ENCODE results near the gene BTBD3.

Gene BTBD3

DNA sequence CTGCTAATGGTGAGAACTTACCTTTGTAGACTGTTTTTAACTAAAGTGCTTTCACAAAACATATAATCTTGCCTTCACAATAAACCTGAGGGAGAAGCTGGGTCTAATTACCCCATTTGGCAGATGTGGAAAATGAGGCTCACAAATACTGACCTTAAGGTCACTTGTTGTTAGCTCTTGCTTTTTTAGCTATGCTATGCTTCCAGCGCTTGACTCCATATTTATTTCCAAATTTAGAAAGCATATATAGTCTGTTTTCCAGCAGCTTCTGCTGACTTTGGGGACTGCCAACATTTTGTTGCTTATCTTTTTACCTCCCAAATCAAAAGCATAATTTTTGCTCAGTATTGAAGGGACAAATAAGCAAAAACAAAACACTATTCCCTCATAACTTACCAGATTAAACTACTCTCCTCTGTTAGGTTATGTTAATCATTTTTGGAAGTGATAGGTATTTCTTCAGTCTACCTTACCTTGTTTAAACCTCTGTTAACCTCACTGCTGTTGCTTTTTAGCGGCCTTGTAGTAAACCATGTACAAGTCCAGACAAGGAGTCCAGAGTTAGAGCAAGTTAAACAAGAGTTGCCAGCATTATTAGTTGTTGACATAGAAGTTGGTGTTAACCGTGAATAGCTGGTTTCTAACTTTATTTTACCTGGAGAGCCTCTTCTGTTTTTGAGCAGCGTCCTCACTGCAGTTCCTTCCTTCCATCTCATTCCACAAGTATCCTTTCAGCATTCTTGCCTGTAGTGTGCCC is 4.9 kb upstream of the BTBD3 start:
- DNase-seq (ENCODE audit: low read depth): no peak

DNA sequence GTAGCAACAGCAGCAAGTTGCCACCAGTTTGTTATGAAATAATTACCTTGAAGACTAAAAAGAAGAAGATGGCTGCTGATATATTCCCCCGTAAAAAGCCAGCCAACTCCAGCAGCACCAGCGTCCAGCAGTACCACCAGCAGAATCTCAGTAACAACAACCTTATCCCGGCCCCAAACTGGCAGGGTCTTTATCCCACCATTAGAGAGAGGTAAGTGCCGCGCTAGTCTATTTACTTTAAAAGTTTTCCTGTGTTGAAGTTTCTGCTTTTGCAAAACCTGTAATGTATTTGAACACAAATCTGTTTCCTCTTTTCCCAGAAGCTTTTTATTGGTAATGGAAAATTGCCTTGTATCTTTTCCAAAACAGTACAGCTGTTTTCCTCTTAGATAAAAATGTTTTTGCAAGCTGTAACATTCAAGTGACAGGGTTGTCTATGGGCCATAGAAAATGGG is 725 bp downstream of the BTBD3 start:
- no peak for DNase-seq (ENCODE audit: low read depth)

DNA sequence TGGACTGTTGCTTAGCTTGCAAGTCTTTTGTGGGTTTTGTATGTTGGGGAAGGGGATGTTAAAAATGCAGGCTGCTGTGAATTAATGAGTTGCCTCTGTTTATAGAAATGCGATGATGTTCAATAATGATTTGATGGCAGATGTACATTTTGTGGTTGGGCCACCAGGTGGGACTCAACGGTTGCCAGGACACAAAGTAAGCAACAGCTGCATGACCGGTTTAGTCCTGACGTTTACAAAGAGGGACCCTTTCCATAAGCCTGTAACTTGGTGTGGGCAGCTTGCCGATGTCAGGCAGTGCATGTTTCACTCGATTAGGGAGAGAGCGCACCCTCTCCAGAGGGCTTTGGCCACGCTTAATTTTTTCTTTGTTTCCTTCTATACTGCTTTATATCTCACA is 1.3 kb downstream of the BTBD3 start:
- no peak for DNase-seq (ENCODE audit: low read depth)

- no peak for DNase-seq (ENCODE audit: low read depth)
Measured at GRCh38 chr20:11919581-11919980, 1.9 kb downstream of the BTBD3 start.

GRCh38 chr20:11920083-11920482 is 2.4 kb downstream of the BTBD3 start:
- DNase-seq (ENCODE audit: low read depth): no peak

- no peak for DNase-seq (ENCODE audit: low read depth)
Measured at GRCh38 chr20:11921321-11921720, 3.6 kb downstream of the BTBD3 start.

DNA sequence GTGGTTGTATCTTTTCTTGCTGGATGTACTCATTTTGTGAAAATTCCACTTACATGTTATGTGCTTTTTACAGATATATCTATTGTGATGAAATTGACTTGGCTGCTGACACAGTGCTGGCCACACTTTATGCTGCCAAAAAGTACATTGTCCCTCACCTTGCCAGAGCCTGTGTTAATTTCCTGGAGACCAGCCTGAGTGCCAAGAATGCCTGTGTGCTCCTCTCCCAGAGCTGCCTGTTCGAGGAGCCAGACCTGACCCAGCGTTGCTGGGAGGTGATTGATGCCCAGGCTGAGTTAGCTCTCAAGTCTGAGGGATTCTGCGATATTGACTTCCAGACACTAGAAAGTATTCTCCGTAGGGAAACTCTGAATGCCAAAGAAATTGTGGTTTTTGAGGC is 4.9 kb downstream of the BTBD3 start:
- no peak for DNase-seq (ENCODE audit: low read depth)

DNA sequence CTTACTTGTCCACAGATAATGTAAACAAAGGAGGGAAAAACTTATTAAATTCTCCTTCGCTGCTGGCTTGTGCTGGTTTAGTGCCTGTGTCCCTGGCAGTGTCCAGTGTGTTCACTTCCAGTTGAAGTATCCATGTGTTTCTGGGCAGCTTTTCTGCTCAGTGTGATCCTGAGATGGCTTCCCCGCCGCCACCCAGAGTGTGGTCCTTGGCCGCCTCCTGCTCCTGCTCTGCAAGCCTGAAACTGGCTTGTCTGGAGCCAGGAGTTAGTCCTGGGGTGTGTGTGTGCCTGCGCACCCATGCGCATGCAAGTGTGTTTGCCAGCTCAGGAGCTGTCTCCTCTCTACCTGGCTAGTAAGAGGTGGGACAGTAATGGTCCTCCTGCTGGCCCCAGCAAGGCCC is 7.2 kb downstream of the BTBD3 start:
- no peak for DNase-seq (ENCODE audit: low read depth)

GRCh38 chr20:11926292-11926998 is 8.8 kb downstream of the BTBD3 start:
- DNase-seq (ENCODE audit: low read depth): no peak

- DNase-seq (ENCODE audit: low read depth): no peak
Measured at GRCh38 chr20:11929947-11930346, 12.3 kb downstream of the BTBD3 start.

DNA sequence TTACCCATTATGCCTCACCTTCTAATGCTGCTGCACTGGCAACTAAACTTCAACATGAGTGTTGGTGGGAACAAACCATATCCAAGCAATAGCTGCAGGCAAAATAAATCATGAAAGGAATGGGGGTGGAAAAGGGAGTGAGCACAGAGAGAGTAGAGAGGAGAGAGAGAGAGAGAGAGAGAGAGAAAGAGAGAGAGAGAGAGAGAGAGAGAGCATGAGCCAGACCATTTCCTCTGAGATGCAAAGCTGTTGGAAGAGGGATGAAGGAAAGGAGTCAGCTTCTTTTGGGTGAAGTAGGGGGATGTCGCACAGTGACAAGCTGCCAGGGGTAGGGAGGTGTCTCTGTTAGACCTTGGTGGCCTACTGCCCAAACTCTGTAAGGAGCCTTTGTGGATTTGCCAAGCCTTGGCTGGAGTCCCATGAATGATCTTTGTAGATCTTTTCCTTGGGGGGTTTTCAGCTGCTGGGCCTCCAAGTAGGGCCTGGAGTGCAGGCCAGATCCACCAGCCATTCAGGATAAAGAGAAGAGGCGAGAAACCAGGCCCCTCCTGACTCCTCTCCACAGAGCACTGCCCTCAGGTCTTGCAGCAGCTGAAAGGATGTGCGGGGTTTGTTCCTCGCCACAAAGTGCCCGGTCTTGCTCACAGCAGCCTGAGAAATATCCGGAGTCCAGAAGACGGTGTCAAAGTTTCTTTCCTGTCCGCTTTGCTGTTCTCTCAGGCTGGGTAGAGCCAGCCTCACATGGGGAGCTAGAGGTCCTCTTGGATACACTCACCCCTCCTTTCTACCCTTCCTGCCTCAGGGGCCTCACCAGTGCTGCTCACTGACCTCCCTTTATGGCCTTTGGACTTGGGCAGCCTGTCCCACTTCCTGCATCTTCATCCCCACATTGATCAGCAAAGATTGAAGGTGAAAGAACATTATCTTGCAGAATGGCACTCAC is 17.8 kb downstream of the BTBD3 start:
- DNase-seq (ENCODE audit: low read depth): no peak

GRCh38 chr20:11936157-11936556 is 18.5 kb downstream of the BTBD3 start:
- DNase-seq (ENCODE audit: low read depth): no peak

DNA sequence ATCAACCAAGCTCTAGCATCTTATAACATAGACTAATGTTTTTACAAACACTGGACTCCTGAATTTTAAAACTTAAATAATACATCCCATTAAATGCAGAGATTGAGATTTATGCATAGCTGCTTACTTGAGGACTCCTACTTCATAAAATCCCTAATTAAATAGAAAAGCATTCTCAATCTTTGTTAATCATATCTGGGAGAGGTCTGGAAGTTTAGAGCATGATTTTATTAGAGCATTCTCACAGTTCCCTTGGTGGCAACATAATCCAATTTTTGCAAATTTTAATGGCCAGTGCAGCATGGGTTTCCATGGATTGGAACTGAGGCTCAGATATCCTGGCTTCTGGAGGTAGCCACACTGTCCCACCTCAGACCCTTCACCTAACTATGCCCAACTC is 19.5 kb downstream of the BTBD3 start:
- DNase-seq (ENCODE audit: low read depth): no peak

DNA sequence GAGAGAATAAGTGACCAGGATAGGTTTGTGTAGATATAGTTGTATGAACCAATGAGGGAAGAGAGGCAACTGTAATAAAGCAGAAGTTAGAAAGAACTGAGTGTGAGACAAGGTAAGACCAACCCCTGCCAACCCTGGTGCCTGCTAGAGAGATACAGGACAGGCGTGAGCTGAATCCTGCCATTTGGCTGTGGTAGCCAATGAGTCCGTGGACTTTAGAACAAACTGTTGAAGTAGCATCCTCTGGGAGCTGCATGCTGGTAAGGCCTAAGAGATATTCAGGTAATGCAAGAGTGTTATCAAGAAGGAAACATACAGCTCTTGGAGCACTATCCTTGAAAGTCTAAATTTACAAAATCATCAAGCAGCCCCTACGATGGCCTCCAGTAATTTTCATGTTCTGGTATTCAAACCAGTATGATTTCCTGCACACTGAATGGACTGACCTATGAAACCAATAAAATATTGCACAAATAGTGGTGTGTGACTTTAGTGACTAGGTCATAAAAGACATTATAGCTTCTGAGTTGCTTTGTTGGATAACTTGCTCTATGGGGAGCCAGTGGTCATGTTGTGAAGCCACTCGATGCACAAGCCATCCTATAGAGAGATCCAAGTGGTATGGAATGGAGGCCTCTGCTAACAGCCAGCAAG is 24.0 kb downstream of the BTBD3 start:
- DNase-seq (ENCODE audit: low read depth): no peak

GRCh38 chr20:11943778-11944177 is 26.1 kb downstream of the BTBD3 start:
- DNase-seq (ENCODE audit: low read depth): no peak

DNA sequence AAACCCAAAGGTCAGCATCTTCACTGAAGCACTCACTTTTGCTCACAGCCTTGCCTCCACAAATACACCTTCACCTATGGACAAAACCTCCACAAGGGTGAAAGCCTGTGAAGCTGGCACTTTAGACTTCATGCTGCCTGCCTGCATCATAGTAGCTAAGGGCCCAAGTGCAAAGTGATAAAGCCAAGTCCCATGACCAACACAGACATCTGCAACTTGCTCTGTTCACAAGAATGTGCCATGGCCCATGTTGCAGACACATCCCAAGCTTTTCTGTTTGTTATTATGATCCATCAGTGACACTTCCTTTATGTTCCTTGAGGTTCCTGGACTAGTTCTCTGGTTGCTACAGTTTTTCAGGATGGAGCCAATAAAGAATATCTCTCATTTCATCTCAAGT is 31.1 kb downstream of the BTBD3 start:
- no peak for DNase-seq (ENCODE audit: low read depth)

DNA sequence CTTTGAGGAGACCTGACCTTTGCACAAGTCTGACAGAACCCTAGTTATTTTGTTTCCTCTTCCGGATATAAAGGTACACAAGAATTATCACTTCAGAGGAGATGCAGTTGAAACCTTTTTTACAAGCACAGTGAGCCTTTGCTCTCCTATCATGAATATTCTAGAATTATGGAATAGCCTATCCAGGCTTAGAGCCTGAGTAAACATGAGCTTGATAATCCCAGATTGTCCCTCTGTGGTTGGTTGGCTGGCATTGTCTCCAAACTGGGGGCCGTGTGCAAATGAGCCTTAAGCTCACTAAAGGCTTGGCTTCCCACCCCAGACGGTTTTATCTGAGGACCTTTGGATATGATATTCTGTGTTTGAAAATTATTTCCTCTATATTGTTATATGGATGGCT is 32.0 kb downstream of the BTBD3 start:
- DNase-seq (ENCODE audit: low read depth): no peak

- no peak for DNase-seq (ENCODE audit: low read depth)
Measured at GRCh38 chr20:11951696-11952095, 34.0 kb downstream of the BTBD3 start.

DNA sequence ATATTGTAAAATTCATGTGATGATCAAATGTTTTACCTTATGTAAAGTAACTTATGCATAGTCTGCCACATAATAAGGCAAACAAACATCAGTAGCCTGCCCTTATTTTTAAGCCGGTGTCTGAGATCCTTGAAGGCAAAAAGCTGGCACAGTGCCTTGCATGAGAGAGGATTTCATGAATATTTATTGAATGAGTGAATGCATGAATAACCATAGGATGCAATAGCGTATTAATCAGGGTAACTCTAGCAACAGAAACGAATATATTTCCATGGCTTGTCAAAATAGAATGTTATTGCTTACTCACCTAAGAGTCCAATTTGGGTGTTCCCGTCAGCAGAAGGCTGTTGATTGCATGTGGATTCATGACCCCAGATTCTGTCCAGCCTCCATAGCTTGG is 34.9 kb downstream of the BTBD3 start:
- DNase-seq (ENCODE audit: low read depth): no peak

DNA sequence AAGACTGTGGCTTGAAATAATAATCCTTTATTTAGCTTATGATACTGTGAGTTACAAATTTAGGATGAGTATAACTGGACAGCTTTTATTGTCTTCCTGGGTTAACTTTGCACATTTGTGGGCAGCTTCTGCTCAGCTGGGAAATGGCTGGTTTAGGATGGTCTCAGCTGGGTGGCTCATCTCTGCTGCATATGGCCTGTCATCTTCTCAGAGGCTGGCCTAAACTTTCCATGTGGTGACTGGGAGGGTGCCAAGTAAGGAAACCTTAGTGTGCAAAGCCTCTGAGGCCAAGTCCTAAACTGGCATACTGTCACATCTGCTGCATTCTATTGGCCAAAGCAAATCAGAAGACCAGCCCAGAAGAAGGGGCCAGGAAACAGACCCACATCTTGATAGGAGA is 40.2 kb downstream of the BTBD3 start:
- no peak for DNase-seq (ENCODE audit: low read depth)

DNA sequence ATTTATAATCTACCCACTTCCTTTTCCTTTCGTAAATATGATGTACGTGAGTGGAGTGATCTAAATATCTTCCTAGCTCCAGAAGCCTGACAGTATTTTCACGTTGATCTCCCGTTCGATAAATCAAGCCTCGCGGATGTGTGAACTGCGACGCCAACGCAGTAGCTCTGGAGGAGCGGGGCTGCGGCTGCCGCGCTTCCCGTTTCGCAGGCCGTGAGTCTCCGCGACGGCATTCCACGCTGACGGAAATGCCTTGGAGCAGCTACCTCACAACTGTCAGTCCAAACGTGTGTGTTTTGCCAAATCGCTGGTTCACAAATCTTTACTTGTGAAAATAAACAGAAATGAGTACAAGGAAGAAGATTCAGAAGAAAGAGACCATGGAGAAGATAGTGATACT is 41.2 kb downstream of the BTBD3 start:
- DNase-seq (ENCODE audit: low read depth): no peak

DNA sequence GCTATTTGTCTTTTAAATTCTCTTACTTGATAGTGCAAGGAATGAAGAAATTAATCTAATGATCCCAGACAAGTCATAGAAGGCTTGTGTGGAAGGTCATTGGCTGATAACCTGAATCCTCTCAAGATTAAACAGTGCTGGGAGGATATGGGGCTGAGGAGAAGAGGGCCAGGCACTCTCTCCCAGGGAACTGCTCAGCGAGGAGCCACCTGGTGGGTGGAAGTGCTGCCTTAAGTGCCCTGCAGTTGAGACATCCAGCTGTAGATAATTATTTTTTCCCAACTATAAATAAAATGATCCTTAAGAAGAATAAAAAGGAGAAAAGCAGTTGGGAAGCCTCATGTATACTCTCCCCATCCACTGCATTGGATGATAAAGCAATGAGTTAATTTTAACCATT is 47.9 kb downstream of the BTBD3 start:
- no peak for DNase-seq (ENCODE audit: low read depth)
